GM10248 (cell line): ENCODE data around the gene ANKMY1.

ENCODE experiments used
- CTCF ChIA-PET: fragments of 300-600 bp; sonication (Branson Sonifier 250); formaldehyde crosslinking; extraction: SDS; loops from one replicate; lab custom pipeline; 2021; ENCODE audit warnings: antibody characterized with exemption; lab: Yijun Ruan, JAX
- POLR2A ChIA-PET: fragments of 350-650 bp; sonication (Branson Sonifier 250); formaldehyde crosslinking; extraction: SDS; loops from one replicate; lab custom pipeline; 2020; ENCODE audit warnings: antibody characterized with exemption; lab: Yijun Ruan, JAX
- DNase-seq: peaks from one replicate; pipeline ENCODE4 v3.0.0; 2012; ENCODE audit errors: extremely low spot score
- TF ChIP-seq, protein P1 (sequence below): IDR thresholded peaks from 2 replicates; pipeline ENCODE4 v1.5.1; 2012; ENCODE audit warnings: mild to moderate bottlenecking, low read depth; ENCODE audit errors: extremely low read depth, missing control alignments, control extremely low read depth

The ANKMY1 gene

GRCh38 chr2:240529344-240529999 is 28.3 kb downstream of the ANKMY1 start:
- TF ChIP-seq, protein P1, sequence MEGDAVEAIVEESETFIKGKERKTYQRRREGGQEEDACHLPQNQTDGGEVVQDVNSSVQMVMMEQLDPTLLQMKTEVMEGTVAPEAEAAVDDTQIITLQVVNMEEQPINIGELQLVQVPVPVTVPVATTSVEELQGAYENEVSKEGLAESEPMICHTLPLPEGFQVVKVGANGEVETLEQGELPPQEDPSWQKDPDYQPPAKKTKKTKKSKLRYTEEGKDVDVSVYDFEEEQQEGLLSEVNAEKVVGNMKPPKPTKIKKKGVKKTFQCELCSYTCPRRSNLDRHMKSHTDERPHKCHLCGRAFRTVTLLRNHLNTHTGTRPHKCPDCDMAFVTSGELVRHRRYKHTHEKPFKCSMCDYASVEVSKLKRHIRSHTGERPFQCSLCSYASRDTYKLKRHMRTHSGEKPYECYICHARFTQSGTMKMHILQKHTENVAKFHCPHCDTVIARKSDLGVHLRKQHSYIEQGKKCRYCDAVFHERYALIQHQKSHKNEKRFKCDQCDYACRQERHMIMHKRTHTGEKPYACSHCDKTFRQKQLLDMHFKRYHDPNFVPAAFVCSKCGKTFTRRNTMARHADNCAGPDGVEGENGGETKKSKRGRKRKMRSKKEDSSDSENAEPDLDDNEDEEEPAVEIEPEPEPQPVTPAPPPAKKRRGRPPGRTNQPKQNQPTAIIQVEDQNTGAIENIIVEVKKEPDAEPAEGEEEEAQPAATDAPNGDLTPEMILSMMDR, result no peak
- DNase-seq, result no peak
- ChIA-PET CTCF (interaction anchor here (2.1 kb wide), 1 partner anchor 16 kb away, joined by 13 read pairs; no protein-coding TSS in a partner anchor), POLR2A (no interaction called here)

GRCh38 chr2:240528406-240529040 is 29.3 kb downstream of the ANKMY1 start:
- ChIA-PET CTCF (interaction anchor here (2.1 kb wide), 1 partner anchor 15 kb away, joined by 13 read pairs; no protein-coding TSS in a partner anchor), POLR2A (no interaction called here)
- peak; percentile 17 for DNase-seq
- TF ChIP-seq, protein P1, result no peak

DNA sequence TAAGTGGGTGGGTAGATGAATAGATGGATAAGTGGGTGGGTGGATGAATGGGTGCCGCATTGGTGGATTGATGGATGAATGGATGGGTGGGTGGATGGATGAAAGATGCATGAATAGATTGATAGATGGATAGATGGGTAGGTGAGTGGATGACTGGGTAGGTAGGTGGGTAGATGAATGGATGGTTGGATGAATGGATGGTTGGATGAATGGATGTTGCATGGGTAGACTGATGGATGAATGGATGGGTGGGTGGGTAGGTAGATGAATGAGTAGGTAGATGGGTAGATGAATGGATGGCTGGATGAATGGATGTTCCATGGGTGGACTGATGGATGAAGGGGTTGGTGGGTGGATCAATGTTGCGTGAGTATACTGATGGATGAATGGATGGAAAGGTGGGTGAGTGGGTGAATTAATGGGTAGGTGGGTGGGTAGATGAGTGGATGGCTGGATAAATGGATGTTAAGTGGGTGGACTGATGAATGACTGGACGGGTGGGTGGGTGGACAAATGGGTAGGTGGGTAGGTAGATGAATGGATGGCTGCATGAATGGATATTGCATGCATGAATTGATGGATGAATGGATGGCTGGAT is 30.5 kb downstream of the ANKMY1 start:
- ChIA-PET CTCF (interaction anchor here (2.1 kb wide), 1 partner anchor 13 kb away, joined by 13 read pairs; no protein-coding TSS in a partner anchor), POLR2A (no interaction called here)
- TF ChIP-seq, protein P1, result no peak
- no peak for DNase-seq

- ChIA-PET CTCF (interaction anchor here (0.8 to 1.6 kb wide), 2 partner anchors 10 to 12 kb away, joined by 3 to 10 read pairs; no protein-coding TSS in a partner anchor), POLR2A (no interaction called here)
- DNase-seq, result no peak
- TF ChIP-seq, protein P1, result no peak
These were observed 31.3 kb downstream of the ANKMY1 start for GRCh38 chr2:240526521-240526920.

DNA sequence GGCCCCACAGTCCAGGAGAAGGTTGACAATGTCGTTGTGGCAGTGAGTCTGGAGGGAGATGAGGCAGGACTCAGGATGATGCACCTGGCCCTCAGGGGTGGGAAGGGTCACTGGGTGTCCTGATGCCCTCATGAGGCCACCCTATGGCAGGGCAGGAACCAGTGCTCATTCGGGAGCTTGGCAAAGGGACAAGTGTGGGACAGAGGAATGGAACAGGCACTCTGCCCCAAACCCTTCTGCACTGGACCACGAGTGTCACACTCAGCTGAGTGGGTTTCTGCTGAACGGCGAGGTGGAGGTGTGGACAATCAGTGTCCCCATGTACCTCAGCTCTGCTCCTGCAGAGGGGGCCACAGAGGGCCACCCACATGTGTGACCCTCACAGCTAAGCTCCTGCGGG is 32.0 kb downstream of the ANKMY1 start:
- TF ChIP-seq, protein P1, result no peak
- CTCF ChIA-PET, result interaction anchor here (0.8 to 1.6 kb wide), 2 partner anchors 9 to 12 kb away, joined by 3 to 10 read pairs; no protein-coding TSS in a partner anchor
- POLR2A ChIA-PET, result no interaction called here
- DNase-seq, result no peak

DNA sequence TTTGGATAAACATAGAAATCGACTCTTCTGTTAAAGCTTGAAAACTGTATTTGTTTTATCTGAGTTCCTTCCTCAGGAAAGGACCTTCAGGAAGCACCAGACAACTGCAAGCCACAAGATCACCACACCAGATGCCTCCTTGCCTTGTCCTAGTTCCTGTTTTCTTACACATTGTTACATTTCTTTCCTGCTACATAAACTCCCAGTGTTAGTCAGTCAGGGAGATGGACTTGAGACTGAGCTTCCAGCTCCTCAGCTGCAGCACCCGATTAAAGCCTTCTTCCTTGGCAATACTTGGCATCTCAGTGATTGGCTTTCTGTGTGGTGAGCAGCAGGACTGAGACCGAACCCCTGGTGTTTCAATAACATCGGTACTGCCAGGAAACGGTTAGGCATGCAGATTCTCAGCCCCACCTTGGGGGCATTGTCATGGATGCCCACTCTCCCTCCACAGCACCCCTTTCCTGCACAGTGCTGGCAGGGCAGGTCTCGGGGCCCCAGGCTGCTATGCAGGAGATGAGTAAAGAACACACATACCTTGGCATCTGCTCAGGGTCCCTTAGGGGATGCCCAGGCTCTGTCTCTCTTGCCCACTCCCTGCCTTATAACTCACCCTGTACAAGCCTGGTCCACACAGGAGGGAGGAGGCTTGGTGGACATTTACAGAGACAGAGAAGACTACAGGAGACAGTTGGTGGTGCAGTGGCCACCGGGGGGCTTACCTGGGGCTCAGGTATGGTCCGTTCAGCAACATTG is 32.6 kb downstream of the ANKMY1 start:
- TF ChIP-seq, protein P1, result no peak
- no peak for DNase-seq
- ChIA-PET CTCF (interaction anchor here (1.5 to 1.7 kb wide), 3 partner anchors 11 to 83 kb away, joined by 3 to 10 read pairs (median 8); no protein-coding TSS in a partner anchor), POLR2A (no interaction called here)
